Measurements from ENCODE around the gene PCNX2.

The PCNX2 gene

DNA sequence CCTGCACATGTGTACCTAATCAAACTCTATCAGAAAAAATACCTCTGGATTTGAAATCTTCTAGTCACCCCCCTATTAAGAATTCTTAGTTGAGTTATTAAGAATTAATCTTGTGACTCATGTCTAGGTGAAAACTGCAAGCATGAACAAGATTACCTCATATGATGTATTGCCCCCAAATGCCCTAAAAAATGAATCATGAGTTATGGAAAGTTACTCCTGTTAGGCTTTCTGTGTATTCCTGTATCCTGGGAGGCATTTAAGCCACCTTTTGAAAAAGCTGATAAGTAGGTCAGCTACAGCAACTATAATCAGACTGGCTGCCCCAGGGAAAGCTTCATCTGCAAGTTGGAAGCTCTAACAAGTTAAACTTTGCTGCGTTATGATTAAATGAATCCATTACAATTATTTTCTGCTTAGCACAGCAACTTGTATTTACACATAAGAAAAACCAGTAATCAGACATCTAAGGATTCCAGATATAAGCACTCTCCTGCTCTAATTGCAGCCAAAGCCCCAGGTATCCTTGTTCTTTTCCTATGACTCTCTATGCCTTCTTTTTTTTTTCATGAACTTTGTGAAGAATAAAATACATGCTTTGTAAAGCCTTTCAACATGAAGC, 197.5 kb downstream of the PCNX2 start:
- DNase-seq (ENCODE audit: low read depth) = no peak
- TF ChIP-seq, protein P1, sequence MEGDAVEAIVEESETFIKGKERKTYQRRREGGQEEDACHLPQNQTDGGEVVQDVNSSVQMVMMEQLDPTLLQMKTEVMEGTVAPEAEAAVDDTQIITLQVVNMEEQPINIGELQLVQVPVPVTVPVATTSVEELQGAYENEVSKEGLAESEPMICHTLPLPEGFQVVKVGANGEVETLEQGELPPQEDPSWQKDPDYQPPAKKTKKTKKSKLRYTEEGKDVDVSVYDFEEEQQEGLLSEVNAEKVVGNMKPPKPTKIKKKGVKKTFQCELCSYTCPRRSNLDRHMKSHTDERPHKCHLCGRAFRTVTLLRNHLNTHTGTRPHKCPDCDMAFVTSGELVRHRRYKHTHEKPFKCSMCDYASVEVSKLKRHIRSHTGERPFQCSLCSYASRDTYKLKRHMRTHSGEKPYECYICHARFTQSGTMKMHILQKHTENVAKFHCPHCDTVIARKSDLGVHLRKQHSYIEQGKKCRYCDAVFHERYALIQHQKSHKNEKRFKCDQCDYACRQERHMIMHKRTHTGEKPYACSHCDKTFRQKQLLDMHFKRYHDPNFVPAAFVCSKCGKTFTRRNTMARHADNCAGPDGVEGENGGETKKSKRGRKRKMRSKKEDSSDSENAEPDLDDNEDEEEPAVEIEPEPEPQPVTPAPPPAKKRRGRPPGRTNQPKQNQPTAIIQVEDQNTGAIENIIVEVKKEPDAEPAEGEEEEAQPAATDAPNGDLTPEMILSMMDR (conservative IDR thresholded peaks at IDR 0.05; ENCODE audit: low read length) = no peak
- no peak overlapping the region for H3K4me3 ChIP-seq (ENCODE audit: low read length)

DNA sequence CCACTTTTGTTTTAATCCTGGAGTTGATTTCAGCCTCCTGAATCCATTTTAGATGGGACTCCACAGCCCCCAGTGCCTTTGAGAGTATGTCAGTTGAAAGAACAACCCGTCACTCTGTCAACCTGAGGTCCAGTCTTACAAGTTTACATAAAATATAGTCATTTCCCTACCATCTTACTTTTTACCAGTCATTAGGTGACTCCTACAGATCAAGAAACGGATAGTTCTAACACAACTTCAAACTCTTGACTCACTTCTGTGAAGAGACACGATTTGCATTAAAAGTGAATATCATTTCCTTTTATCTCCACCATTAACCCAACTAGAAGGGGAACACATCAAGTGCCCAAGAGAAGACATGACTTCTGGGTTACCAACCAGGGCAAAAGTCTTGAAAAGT, 198.0 kb downstream of the PCNX2 start:
- no peak for DNase-seq (ENCODE audit: low read depth)
- H3K4me3 ChIP-seq (ENCODE audit: low read length) = no peak overlapping the region
- TF ChIP-seq, protein P1 (conservative IDR thresholded peaks at IDR 0.05; ENCODE audit: low read length) = no peak

DNA sequence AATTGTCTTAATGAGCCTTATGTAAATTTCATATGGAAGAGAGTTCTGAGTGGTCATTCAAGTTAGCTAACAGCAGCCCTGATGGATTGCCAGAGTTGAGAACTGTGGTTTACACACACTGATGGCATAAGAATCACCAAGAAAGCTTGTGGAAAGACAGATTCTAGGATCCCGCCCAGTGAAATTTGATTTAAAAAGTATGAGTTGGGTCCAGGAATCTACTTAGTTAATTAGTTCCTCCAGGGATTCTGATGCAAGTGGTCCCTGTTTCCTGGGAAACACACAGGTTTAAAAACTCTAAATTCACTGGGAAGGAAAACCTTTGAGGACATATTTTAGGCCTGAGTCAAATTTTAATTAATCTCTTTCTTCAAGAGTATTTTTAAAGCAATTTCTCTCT, 200.8 kb downstream of the PCNX2 start:
- TF ChIP-seq, protein P1 (conservative IDR thresholded peaks at IDR 0.05; ENCODE audit: low read length) = no peak

DNA sequence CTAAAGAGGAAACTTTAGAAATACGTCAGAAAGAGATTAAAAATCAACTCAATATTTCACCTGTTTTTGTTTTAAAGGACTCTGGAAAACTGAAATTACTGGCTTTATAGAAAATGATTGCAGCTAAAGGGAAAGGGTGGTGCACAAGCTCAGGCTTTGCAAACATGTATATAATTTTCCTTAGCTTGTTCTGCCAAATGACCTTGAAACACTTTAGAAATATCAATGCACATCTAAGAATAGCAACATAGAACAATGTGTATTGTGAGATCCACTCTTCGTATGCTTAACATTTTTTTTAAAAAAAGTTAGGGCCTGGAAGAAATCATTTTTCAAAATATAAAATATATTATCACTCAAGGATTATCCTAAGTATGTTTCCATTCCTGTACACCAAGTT, 201.3 kb downstream of the PCNX2 start:
- no peak overlapping the region for H3K4me3 ChIP-seq (ENCODE audit: low read length)
- TF ChIP-seq, protein P1 (conservative IDR thresholded peaks at IDR 0.05; ENCODE audit: low read length) = no peak
- DNase-seq (ENCODE audit: low read depth) = no peak

More for the DNA sequence above, 200.8 kb downstream of the PCNX2 start:
- H3K4me3 ChIP-seq (ENCODE audit: low read length) = no peak overlapping the region
- peak; percentile 60 for DNase-seq (ENCODE audit: low read depth)

DNA sequence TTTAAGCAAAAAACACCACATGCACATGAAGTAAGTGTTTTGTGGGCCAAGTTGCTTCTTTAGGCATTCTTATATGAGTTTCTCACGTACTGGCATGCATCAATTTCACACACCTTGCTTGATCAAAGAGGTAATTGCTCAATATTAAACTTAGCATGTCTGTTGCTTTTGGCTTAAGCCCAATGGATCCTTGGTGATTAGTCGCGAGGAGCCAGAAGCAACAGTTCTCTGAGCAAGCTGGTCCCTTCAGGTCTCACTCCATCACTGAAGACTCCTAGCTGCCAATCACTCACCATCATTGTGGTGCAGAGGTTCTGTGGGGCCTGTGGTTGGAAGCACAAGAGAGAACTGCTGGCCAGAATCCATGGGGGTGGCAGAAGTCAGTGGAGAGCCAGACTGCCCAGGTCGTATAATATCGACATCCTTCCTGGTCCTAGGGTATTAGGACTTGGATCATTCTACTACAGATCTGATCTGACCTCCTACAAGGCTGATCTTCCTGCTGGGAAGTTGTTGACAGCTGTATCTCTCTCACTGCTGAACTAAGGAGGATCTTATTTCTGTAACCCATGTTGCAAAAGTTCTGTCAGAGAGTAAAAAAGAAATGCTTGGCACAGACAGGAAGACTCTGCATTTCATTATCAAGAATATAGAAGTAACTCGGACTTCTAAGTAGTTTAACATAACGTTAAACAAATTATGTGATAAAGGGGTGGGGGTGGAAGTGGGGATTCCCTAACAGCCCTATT, 204.6 kb downstream of the PCNX2 start:
- no peak overlapping the region for H3K4me3 ChIP-seq (ENCODE audit: low read length)
- no peak for DNase-seq (ENCODE audit: low read depth)
- TF ChIP-seq, protein P1 (conservative IDR thresholded peaks at IDR 0.05; ENCODE audit: low read length) = no peak

DNA sequence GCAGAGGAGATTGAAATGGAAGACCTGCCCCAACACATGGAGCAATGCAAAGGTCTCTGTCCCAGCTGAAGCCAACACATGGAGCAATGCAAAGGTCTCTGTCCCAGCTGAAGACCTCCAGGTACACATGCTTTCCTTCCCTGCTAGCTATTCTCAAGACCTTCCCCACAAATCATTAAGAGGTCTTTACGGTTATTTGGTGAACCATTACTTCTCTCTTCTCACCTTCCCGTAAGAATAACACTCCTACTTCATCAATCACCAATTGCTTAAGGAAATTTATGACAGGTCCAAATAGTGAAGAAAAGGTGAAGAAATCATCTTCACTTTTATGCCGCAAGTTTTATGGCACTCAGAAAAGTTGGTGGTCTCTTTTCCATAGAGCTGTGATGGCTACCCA, 206.3 kb downstream of the PCNX2 start:
- TF ChIP-seq, protein P1 (conservative IDR thresholded peaks at IDR 0.05; ENCODE audit: low read length) = no peak
- no peak for DNase-seq (ENCODE audit: low read depth)
- no peak overlapping the region for H3K4me3 ChIP-seq (ENCODE audit: low read length)

DNA sequence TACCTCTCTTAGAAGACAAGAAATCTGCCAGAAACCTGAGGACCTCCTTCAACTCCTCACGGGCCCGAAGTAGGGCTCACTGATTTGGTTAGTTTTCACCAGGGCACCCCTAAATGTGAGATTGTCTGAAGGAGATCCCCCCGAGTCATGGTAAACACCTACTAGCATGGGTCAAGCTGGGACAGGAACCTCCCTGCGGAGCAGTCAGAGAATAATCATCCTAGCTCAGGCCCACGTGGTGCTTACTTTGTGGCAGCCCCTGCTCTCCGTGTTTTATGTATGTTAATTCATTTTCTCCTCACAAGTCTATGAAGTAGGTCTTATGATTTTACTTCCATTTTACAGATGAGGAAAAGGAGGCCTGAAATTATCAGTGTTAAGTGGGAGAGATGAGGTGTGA, 206.9 kb downstream of the PCNX2 start:
- TF ChIP-seq, protein P1 (conservative IDR thresholded peaks at IDR 0.05; ENCODE audit: low read length) = no peak
- H3K4me3 ChIP-seq (ENCODE audit: low read length) = no peak overlapping the region
- DNase-seq (ENCODE audit: low read depth) = no peak

All from AG10803 (cell line).